Placental epithelial cell (primary cell): ENCODE results near the gene SMC2. TPM values are rescaled to one million over a fixed set of nuclear protein-coding genes. Genes with fewer than 3 reads are reported as not detected.

ENCODE experiments used
- total RNA-seq: library from RNA; depleted of rRNA; stranded (reverse); fragments of >200 nt; gene quantifications from 2 replicates; pipeline ENCODE4 v1.2.3, GENCODE V29; 2012

Gene SMC2
- total RNA-seq: 11.4 and 12.7 TPM in 2 replicates

DNA sequence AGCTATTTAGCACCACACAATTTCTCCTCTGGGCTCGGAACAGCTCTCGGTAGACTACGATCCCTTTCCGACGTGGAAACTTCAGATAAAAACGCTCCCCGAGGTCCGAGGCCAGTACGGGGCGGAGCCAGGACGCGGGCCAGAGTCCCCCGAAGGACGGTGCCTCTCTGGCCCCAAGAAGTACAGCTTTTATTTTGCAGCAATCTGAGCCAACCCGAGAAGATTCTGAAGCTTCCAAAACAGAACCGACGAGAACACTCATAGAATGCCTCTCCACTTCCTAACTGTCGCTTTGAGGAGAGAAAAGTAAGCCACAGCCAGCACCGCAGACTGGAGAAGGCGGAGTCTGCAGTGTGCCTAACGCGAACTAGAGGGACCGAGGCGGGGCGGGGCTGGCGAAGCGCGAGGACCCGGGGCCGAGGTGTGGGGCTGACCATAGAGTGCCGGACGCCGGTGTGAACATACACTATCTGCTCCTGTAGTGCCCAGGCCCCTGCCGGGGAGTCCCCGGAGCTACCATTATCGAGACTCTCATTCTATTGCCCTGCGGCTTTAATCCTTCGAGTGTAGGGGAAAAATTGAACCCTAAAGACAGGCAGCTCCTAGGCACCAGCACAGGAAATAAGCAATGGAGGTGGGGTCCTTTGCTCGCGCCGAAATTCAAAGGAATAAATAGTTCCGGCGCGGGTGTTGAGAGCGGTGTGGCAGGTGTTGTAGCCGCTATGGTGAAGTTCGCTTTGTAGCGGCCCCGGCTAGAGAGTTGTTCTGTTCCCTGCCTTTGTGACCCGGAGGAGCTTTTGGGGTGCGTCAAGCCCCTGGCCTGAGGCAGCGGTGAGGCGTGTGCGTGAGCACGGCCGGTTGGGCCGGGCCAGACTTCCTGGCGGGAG is at the start of gene SMC2:
Gene SMC2 (plus strand): TSS at position 663 of the 887 bp plus-strand sequence. CDS start 1,076 bp downstream, outside the sequence.

